ENCODE measurements around the gene DIP2C.

The DIP2C gene

GRCh38 chr10:581776-582330 is 107.6 kb downstream of the DIP2C start:
- Mint-ChIP-seq H3K4me1 (no peaks in the 10 kb centered on the region), H3K9me3 (no peaks in the 10 kb centered on the region), H3K27me3 (peaks cover 2% of the 10 kb centered on the region), H3K4me3 (no peak overlapping the region), H3K27ac (no peak overlapping the region), H3K36me3 (ENCODE audit: low read depth) (no peaks in the 10 kb centered on the region)
- ATAC-seq (no peak), DNase-seq (no peak)

- ATAC-seq, result no peak
- Mint-ChIP-seq H3K27me3 (peaks cover 12% of the 10 kb centered on the region), H3K4me1 (no peaks in the 10 kb centered on the region), H3K36me3 (ENCODE audit: low read depth) (no peaks in the 10 kb centered on the region), H3K4me3 (no peak overlapping the region), H3K27ac (no peak overlapping the region), H3K9me3 (no peaks in the 10 kb centered on the region)
- DNase-seq, result no peak
Measured at GRCh38 chr10:580778-581177, 108.7 kb downstream of the DIP2C start.

DNA sequence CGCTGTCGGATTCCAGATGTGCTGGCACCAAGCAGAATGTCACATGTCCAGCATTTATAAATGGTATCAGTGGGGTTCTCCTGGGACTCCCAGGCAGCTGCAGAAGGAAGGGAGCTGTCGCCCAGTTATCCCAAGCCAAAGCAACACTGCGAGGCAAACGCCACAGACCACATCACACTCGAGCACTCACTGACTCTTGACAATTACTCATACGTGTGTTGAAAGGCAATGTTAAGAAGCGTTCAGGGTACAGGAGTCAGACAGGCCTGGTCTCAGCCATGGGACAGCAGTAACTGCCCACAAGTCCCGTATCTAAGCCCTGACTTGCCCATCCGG is 113.4 kb downstream of the DIP2C start:
- Mint-ChIP-seq H3K36me3 (ENCODE audit: low read depth) (no peaks in the 10 kb centered on the region), H3K9me3 (no peaks in the 10 kb centered on the region), H3K4me3 (no peak overlapping the region), H3K4me1 (no peaks in the 10 kb centered on the region), H3K27ac (no peak overlapping the region), H3K27me3 (peaks cover 40% of the 10 kb centered on the region)
- ATAC-seq (no peak), DNase-seq (no peak)

GRCh38 chr10:575402-576129 is 113.9 kb downstream of the DIP2C start:
- no peak overlapping the region for H3K4me3 Mint-ChIP-seq
- no peak overlapping the region for H3K27ac Mint-ChIP-seq
- H3K9me3 Mint-ChIP-seq, result peaks cover under 1% of the 10 kb centered on the region
- no peaks in the 10 kb centered on the region for H3K36me3 Mint-ChIP-seq (ENCODE audit: low read depth)
- no peaks in the 10 kb centered on the region for H3K4me1 Mint-ChIP-seq
- DNase-seq (no peak), ATAC-seq (no peak)
- H3K27me3 Mint-ChIP-seq, result peaks cover 41% of the 10 kb centered on the region

DNA sequence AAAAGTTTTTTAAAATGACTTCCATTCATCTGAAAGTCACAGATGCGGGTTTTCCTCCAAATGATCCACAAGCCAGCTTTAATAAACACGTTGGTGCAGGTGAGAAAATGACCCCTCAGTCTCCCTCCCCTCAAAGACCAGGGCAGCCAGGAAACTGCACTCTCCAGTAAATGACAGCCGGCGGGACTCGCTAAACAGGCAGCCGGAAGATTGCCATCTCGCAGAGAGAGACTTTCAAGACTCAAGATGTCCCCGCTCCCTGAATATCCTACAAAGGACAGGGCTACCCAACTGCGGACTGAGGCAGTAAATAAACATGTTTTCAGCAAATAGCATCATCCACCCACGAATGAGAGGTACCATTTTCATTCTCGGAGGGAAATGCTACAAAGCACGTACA is 116.8 kb downstream of the DIP2C start:
- no peak overlapping the region for H3K27ac Mint-ChIP-seq
- no peak overlapping the region for H3K4me3 Mint-ChIP-seq
- DNase-seq, result no peak
- ATAC-seq, result no peak
- peaks cover 4% of the 10 kb centered on the region for H3K9me3 Mint-ChIP-seq
- peaks cover 44% of the 10 kb centered on the region for H3K27me3 Mint-ChIP-seq
- no peaks in the 10 kb centered on the region for H3K36me3 Mint-ChIP-seq (ENCODE audit: low read depth)
- H3K4me1 Mint-ChIP-seq, result no peaks in the 10 kb centered on the region

DNA sequence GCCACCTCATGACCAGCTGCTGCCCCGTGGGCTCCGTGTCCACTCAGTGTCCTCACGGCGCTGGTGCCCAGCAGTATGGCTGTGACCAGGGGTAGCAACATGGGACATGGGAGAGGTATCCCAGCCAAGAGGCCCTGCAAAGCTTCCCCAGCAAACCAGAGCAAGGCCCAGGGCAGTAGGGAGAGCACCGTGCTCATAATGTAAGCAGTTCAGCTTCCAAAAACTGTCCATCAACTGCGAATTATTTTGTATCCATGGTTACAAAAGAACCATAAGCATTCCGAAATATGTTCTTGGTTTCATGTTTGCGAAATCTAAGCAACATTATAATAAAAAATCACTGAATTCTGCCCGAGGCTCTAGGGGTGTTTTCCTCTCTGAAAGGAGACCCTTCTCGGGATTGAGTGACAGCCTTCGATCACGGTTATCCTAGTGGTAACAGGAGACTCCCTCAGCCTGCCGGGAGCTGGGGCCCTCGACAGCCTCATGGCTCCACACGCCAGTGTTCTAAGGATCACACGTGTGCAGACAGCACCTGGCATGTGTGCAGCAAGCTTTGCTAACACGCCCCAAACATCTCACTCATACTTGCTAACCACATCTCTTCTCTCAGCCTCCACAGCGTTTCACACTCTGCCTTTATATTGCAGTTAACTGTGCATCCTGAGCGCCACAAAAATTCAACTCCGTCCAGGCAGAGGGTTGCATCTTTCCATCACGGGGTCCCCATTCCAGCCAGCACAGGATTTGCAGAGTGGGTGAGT is 117.6 kb downstream of the DIP2C start:
- Mint-ChIP-seq H3K4me3 (no peak overlapping the region), H3K27ac (no peak overlapping the region), H3K9me3 (peaks cover 4% of the 10 kb centered on the region)

GRCh38 chr10:571166-571565 is 118.3 kb downstream of the DIP2C start:
- ATAC-seq (no peak), DNase-seq (no peak)
- Mint-ChIP-seq H3K4me1 (no peaks in the 10 kb centered on the region), H3K36me3 (ENCODE audit: low read depth) (no peaks in the 10 kb centered on the region), H3K27me3 (peaks cover 36% of the 10 kb centered on the region), H3K27ac (no peak overlapping the region), H3K4me3 (no peak overlapping the region), H3K9me3 (peaks cover 4% of the 10 kb centered on the region)

More for the DNA sequence above, 117.6 kb downstream of the DIP2C start:
- Mint-ChIP-seq H3K4me1 (no peaks in the 10 kb centered on the region), H3K27me3 (peaks cover 41% of the 10 kb centered on the region), H3K36me3 (ENCODE audit: low read depth) (no peaks in the 10 kb centered on the region)
- DNase-seq, result no peak
- ATAC-seq, result no peak

GRCh38 chr10:570628-571163 is 118.8 kb downstream of the DIP2C start:
- Mint-ChIP-seq H3K27ac (peak overlapping the region; percentile 9), H3K36me3 (ENCODE audit: low read depth) (no peaks in the 10 kb centered on the region), H3K9me3 (peaks cover 4% of the 10 kb centered on the region), H3K4me1 (no peaks in the 10 kb centered on the region), H3K4me3 (no peak overlapping the region), H3K27me3 (peaks cover 32% of the 10 kb centered on the region)
- no peak for ATAC-seq
- DNase-seq, result no peak

GRCh38 chr10:569961-570627 is 119.4 kb downstream of the DIP2C start:
- peaks cover 28% of the 10 kb centered on the region for H3K27me3 Mint-ChIP-seq
- ATAC-seq (no peak), DNase-seq (no peak)
- H3K4me3 Mint-ChIP-seq, result no peak overlapping the region
- no peaks in the 10 kb centered on the region for H3K4me1 Mint-ChIP-seq
- H3K27ac Mint-ChIP-seq, result peak overlapping the region; percentile 9
- peaks cover 4% of the 10 kb centered on the region for H3K9me3 Mint-ChIP-seq
- H3K36me3 Mint-ChIP-seq (ENCODE audit: low read depth), result no peaks in the 10 kb centered on the region

DNA sequence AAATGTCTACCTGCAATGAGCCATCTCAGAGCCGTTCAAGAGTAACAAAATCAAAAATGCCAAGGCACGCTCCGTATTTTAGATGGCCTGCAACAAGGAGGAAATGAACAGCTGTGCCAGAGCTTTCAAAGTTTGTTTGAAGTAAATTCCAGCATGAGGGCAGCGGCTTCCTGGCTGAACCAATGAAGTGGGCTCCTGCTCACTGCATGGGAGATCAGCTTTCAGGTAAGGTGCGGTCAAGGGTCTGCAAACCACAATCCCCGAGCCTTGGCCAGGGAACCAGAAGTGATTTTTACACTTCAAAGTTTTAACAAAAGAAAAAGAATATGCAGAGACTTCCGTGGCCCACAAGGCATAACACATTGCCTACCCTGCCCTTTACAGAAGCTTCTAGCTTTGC is 120.6 kb downstream of the DIP2C start:
- peaks cover 10% of the 10 kb centered on the region for H3K9me3 Mint-ChIP-seq
- H3K27ac Mint-ChIP-seq, result no peak overlapping the region
- H3K4me3 Mint-ChIP-seq, result no peak overlapping the region
- no peaks in the 10 kb centered on the region for H3K4me1 Mint-ChIP-seq
- ATAC-seq, result no peak
- peaks cover 3% of the 10 kb centered on the region for H3K36me3 Mint-ChIP-seq (ENCODE audit: low read depth)
- peaks cover 20% of the 10 kb centered on the region for H3K27me3 Mint-ChIP-seq
- DNase-seq, result no peak

DNA sequence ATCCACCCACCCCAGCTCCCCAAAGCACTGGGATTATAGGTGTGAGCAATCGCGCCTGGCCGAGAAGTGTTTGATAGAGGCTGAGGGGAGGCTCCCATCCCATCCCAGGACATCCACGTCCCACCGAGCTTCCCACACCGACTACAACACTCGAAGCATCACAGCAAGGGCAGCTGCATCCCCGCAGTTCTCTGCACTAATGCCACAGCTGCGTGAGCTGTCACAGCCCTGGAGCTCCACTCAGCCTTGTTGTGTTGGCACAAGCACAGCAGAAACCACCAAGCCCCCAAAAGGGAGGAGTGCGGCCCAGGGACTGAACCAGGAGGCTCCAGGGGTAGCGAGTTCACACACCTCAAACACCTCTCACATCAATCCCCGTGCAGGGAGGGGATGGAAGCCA is 121.6 kb downstream of the DIP2C start:
- Mint-ChIP-seq H3K27ac (no peak overlapping the region), H3K36me3 (ENCODE audit: low read depth) (peaks cover 3% of the 10 kb centered on the region), H3K27me3 (peaks cover 13% of the 10 kb centered on the region), H3K4me1 (no peaks in the 10 kb centered on the region), H3K9me3 (peaks cover 13% of the 10 kb centered on the region), H3K4me3 (no peak overlapping the region)
- DNase-seq (no peak), ATAC-seq (no peak)

- Mint-ChIP-seq H3K36me3 (ENCODE audit: low read depth) (peaks cover 3% of the 10 kb centered on the region), H3K4me3 (no peak overlapping the region), H3K27me3 (peaks cover 4% of the 10 kb centered on the region), H3K27ac (no peak overlapping the region), H3K9me3 (peaks cover 13% of the 10 kb centered on the region), H3K4me1 (no peaks in the 10 kb centered on the region)
- ATAC-seq (no peak), DNase-seq (no peak)
Measured at GRCh38 chr10:566241-566885, 123.1 kb downstream of the DIP2C start.

DNA sequence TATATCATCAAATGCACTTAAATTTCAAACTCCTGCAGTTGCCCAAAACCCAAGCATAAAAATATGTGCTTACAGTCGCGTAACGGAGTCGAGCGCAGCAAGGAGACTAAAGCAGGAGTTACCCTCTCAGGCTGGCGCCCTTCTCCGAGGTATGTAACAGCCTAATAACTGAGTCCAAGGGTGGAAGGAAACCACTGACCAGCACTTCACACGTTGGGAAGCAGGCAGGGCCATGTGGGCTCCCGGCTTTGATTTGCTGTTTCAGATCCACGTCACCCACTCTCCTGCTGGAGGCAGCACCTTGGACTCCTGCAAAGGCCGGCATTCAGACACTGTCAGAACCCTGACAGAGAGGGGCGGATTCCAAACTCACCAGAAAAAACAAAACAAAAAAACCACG is 123.8 kb downstream of the DIP2C start:
- no peak for DNase-seq
- no peak overlapping the region for H3K27ac Mint-ChIP-seq
- no peak overlapping the region for H3K4me3 Mint-ChIP-seq
- H3K4me1 Mint-ChIP-seq, result no peaks in the 10 kb centered on the region
- peaks cover 3% of the 10 kb centered on the region for H3K36me3 Mint-ChIP-seq (ENCODE audit: low read depth)
- peaks cover 3% of the 10 kb centered on the region for H3K27me3 Mint-ChIP-seq
- peaks cover 13% of the 10 kb centered on the region for H3K9me3 Mint-ChIP-seq
- no peak for ATAC-seq

DNA sequence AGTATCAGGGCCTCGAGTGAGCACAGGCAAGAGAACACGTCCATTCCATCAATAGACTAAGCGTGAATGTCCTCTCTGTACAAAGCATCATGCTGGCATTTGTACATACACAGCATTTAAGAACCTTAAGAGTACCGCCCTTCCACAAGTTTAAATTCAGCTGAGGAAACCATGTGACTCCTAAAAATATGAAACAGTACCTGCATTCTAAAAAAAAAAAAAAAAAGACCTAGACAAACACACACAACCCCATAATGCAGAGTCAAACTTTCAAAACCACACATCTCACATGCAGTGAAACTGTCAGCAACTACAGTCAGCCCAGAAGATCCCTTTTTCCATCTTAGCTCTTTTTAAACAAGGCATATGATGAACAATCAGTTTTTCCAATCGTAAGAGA is 124.3 kb downstream of the DIP2C start:
- no peak overlapping the region for H3K27ac Mint-ChIP-seq
- H3K36me3 Mint-ChIP-seq (ENCODE audit: low read depth), result peaks cover 3% of the 10 kb centered on the region
- no peaks in the 10 kb centered on the region for H3K4me1 Mint-ChIP-seq
- ATAC-seq (no peak), DNase-seq (no peak)
- no peaks in the 10 kb centered on the region for H3K27me3 Mint-ChIP-seq
- no peak overlapping the region for H3K4me3 Mint-ChIP-seq
- peaks cover 9% of the 10 kb centered on the region for H3K9me3 Mint-ChIP-seq
